Right lobe of liver (tissue), 6 donors: ENCODE measurements around the gene AADAT. TPM values are rescaled to one million over a fixed set of nuclear protein-coding genes. Genes with fewer than 3 reads are reported as not detected.

Experiments used
- ATAC-seq, 4 donors: fragments of 200-7000 bp; cut with Tn5 transposase; one replicate each; pipeline ENCODE4 v1.9.1; 2020; ENCODE audit warnings: mild to moderate bottlenecking in 4 of 4, moderate library complexity in 4 of 4
- DNase-seq, 3 donors: peaks; one replicate each; pipeline ENCODE4 v3.0.0-alpha.2; 2020
- H3K27ac ChIP-seq, 3 donors: fragments of 200-600 bp; one replicate each; pipeline ENCODE4 v1.8.0; 2022
- H3K27me3 ChIP-seq, 2 donors: fragments of 200-600 bp; one replicate each; pipeline ENCODE4 v1.8.0; 2022
- H3K36me3 ChIP-seq, 4 donors: fragments of 200-600 bp; sonication (generic) in 1 of 4; one replicate each; pipeline versions ENCODE4 v1.5.1 to v1.8.0; 2017 to 2022; ENCODE audit warnings: control low read depth in 1 of 4
- H3K4me1 ChIP-seq, 4 donors: fragments of 200-600 bp; sonication (generic) in 1 of 4; one replicate each; pipeline versions ENCODE4 v1.5.1 to v1.8.0; 2017 to 2022; ENCODE audit warnings: control low read depth in 1 of 4
- H3K4me3 ChIP-seq, 3 donors: fragments of 200-600 bp; one replicate each; pipeline ENCODE4 v1.8.0; 2022
- H3K9me3 ChIP-seq, 4 donors: fragments of 200-600 bp; sonication (generic) in 1 of 4; one replicate each; pipeline versions ENCODE4 v1.5.1 to v1.8.0; 2017 to 2022; ENCODE audit warnings: control low read depth in 1 of 4
- CTCF ChIP-seq, 4 donors: fragments of 200-600 bp in 3 of 4; fragments of 450-650 bp in 1 of 4; IDR thresholded peaks; one replicate each; pipeline versions ENCODE4 v1.5.1 to v1.8.0; 2016 to 2022; ENCODE audit warnings: antibody characterized with exemption in 4 of 4, mild to moderate bottlenecking in 2 of 4
- POLR2A ChIP-seq: fragments of 450-650 bp; IDR thresholded peaks from one replicate; pipeline ENCODE4 v1.6.1; 2017; ENCODE audit warnings: antibody characterized with exemption, mild to moderate bottlenecking
- WGBS: methylation state at CpG from one replicate; pipeline ENCODE4 v1.1.6; 2018; ENCODE audit warnings: low coverage, low lambda C conversion rate; ENCODE audit not compliant: insufficient coverage; ENCODE audit errors: missing lambda C conversion rate; 5-methylcytosine and 5-hydroxymethylcytosine counted together
- intact Hi-C, 2 donors: fragments of 100-400 bp; cut with DNase I; formaldehyde crosslinking; loops; one replicate each; pipeline versions ENCODE4 v1.11.2 to v1.14.1; 2022
- total RNA-seq, 6 experiments: library from RNA; depleted of rRNA in 2 of 6; stranded (reverse); fragments of >200 nt in 2 of 6; fragmentation: NEBNext Ultra II Directional in 3 of 6; extraction: Animal tissue kit (Norgen Biotek cat#: 25700) in 3 of 6; gene quantifications; one replicate each; pipeline versions ENCODE4 v1.1.0 to v1.2.4, GENCODE V29; 2016 to 2023
- donor health status: DM: no; HTN: yes; CAD: no.
- donor health status: DM: no; HTN: no; CAD: no.
- donor health status: DM: no; HTN: no; CAD: no.
- donor health status: DM: no; HTN: yes; CAD: no.
- donor health status: DM: no; HTN: yes; CAD: no.

The AADAT gene
- total RNA-seq, 6 experiments from 2014 or later: 5.6 to 43.3 (median 19.5) TPM

- Histone ChIP-seq H3K4me3 (peak overlapping the region; percentile 53 to 66 (median 62)), H3K27me3 (no peaks in the 10 kb centered on the region), H3K9me3 (no peaks in the 10 kb centered on the region), H3K4me1 (peaks cover 0 to 18% (median 0%) of the 10 kb centered on the region in 4 donors), H3K27ac (peak overlapping the region in 1 of 3 donors; percentile 65), H3K36me3 (peaks cover 0 to 3% (median 0%) of the 10 kb centered on the region in 4 donors)
- intact Hi-C loops: no loop called here
- ATAC-seq (no peak), DNase-seq (no peak)
- TF ChIP-seq POLR2A: no peak
- no peak for TF ChIP-seq CTCF (IDR thresholded peaks at IDR 0.05)
- 52% methylated on average over 2 of the region's 2 CpGs for WGBS
Observed at GRCh38 chr4:170088716-170089115, 1.0 kb downstream of the AADAT start.

- DNase-seq (no peak), ATAC-seq (no peak)
- no peak for TF ChIP-seq CTCF (IDR thresholded peaks at IDR 0.05)
- no peak for TF ChIP-seq POLR2A
- Histone ChIP-seq H3K27me3 (no peaks in the 10 kb centered on the region), H3K27ac (no peak overlapping the region), H3K4me3 (no peak overlapping the region), H3K9me3 (no peaks in the 10 kb centered on the region), H3K4me1 (peaks cover 0 to 18% (median 0%) of the 10 kb centered on the region in 4 donors), H3K36me3 (peaks cover 0 to 3% (median 0%) of the 10 kb centered on the region in 4 donors)
- 58% methylated on average over 4 of the region's 4 CpGs for WGBS
- intact Hi-C loops: no loop called here
Observed at GRCh38 chr4:170087163-170087700, 2.5 kb downstream of the AADAT start.

GRCh38 chr4:170083541-170083940, 6.2 kb downstream of the AADAT start:
- ATAC-seq (no peak), DNase-seq (no peak)
- no peak for TF ChIP-seq CTCF (IDR thresholded peaks at IDR 0.05)
- WGBS: 54% methylated on average over 2 of the region's 2 CpGs
- no peak overlapping the region for H3K27ac ChIP-seq
- no peaks in the 10 kb centered on the region for H3K27me3 ChIP-seq
- H3K36me3 ChIP-seq: peaks cover 0 to 3% (median 0%) of the 10 kb centered on the region in 4 donors
- no peaks in the 10 kb centered on the region for H3K9me3 ChIP-seq
- H3K4me3 ChIP-seq: no peak overlapping the region
- intact Hi-C loops: no loop called here
- peaks cover 0 to 11% (median 0%) of the 10 kb centered on the region in 4 donors for H3K4me1 ChIP-seq

DNA sequence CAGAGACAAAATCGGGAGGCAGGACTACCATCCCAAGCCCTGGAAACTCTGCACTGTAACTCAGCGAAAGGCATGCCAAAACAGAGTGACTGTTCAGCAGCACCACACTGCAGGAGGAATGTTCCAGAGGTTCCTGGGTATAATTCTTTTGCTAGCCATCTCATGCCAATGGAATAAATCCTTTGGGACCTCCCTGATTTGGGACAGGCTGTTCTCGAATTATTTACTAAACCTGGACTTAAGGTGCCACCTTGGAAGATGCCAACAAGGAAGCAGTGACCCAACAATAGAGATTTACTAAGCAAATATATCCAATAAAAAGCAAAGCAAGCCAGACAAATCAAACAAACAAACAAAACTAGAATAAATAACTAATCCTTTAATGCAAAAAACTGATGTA, 9.3 kb downstream of the AADAT start:
- 67% methylated on average over 3 of the region's 3 CpGs for WGBS
- Histone ChIP-seq H3K4me3 (no peak overlapping the region), H3K27ac (no peak overlapping the region), H3K4me1 (no peaks in the 10 kb centered on the region), H3K9me3 (no peaks in the 10 kb centered on the region), H3K36me3 (peaks cover 0 to 10% (median 2%) of the 10 kb centered on the region in 4 donors), H3K27me3 (no peaks in the 10 kb centered on the region)
- ATAC-seq (no peak), DNase-seq (no peak)
- TF ChIP-seq CTCF (IDR thresholded peaks at IDR 0.05) (no peak), POLR2A (no peak)
- intact Hi-C loops: no loop called here

- no peaks in the 10 kb centered on the region for H3K27me3 ChIP-seq
- TF ChIP-seq POLR2A (no peak), CTCF (IDR thresholded peaks at IDR 0.05) (no peak)
- WGBS: 92% methylated on average over 2 of the region's 2 CpGs
- DNase-seq (no peak), ATAC-seq (no peak)
- H3K36me3 ChIP-seq: peaks cover 0 to 7% (median 2%) of the 10 kb centered on the region in 4 donors
- H3K9me3 ChIP-seq: no peaks in the 10 kb centered on the region
- H3K27ac ChIP-seq: no peak overlapping the region
- no peak overlapping the region for H3K4me3 ChIP-seq
- no peaks in the 10 kb centered on the region for H3K4me1 ChIP-seq
- intact Hi-C loops: no loop called here
Observed at GRCh38 chr4:170079981-170080380, 9.8 kb downstream of the AADAT start.
